Calu3 (cell line): ENCODE results near the gene VPS45. TPM values are rescaled to one million over a fixed set of nuclear protein-coding genes. Genes with fewer than 3 reads are reported as not detected.
A peak's percentile ranks its signal among the peaks of the same experiment; 100 is the strongest.

ENCODE experiments used
- BruUV-seq: library from RNA; stranded (reverse); fragments of 400-500 nt; replicated peaks from 2 replicates; lab custom pipeline; 2021; lab: Mats Ljungman, UMichigan
- CTCF ChIA-PET: fragments of 300-600 bp; sonication (Branson Sonifier 250); formaldehyde crosslinking; loops from one replicate; lab custom pipeline; 2022; ENCODE audit warnings: antibody characterized with exemption; lab: Charles Lee
- DNase-seq: peaks from one replicate; pipeline ENCODE4 v3.0.0; 2022
- H3K27ac Mint-ChIP-seq: one replicate; pipeline ENCODE4 v1.8.0; 2022; ENCODE audit warnings: mixed read lengths; ENCODE audit not compliant: unreplicated experiment
- H3K27me3 Mint-ChIP-seq: one replicate; pipeline ENCODE4 v1.8.0; 2022; ENCODE audit warnings: mixed read lengths; ENCODE audit not compliant: unreplicated experiment
- H3K36me3 Mint-ChIP-seq: one replicate; pipeline ENCODE4 v1.8.0; 2022; ENCODE audit warnings: mild to moderate bottlenecking, moderate library complexity, mixed read lengths; ENCODE audit not compliant: insufficient read depth, unreplicated experiment
- H3K4me1 Mint-ChIP-seq: one replicate; pipeline ENCODE4 v1.8.0; 2022; ENCODE audit warnings: mild to moderate bottlenecking, low read depth, mixed read lengths; ENCODE audit not compliant: unreplicated experiment
- H3K4me3 Mint-ChIP-seq: one replicate; pipeline ENCODE4 v1.8.0; 2022; ENCODE audit warnings: mild to moderate bottlenecking, low read depth, moderate library complexity, mixed read lengths; ENCODE audit not compliant: unreplicated experiment
- H3K9me3 Mint-ChIP-seq: one replicate; pipeline ENCODE4 v1.8.0; 2022; ENCODE audit warnings: low read depth, mixed read lengths; ENCODE audit not compliant: unreplicated experiment
- intact Hi-C: fragments of 100-400 bp; cut with micrococcal nuclease; formaldehyde crosslinking; loops from one replicate; pipeline ENCODE4 v1.10.0; 2022; ENCODE audit not compliant: unreplicated experiment
- total RNA-seq: library from RNA; stranded (reverse); gene quantifications from 2 replicates; pipeline ENCODE4 v1.2.3, GENCODE V29; 2022
- TF ChIP-seq, protein P1 (sequence below): fragments of 200-600 bp; IDR thresholded peaks from one replicate; pipeline ENCODE4 v1.8.0; 2022; ENCODE audit warnings: antibody characterized with exemption; ENCODE audit not compliant: unreplicated experiment

VPS45 gene
- total RNA-seq, 1 experiment from 2014 or later, result 37.9 TPM

DNA sequence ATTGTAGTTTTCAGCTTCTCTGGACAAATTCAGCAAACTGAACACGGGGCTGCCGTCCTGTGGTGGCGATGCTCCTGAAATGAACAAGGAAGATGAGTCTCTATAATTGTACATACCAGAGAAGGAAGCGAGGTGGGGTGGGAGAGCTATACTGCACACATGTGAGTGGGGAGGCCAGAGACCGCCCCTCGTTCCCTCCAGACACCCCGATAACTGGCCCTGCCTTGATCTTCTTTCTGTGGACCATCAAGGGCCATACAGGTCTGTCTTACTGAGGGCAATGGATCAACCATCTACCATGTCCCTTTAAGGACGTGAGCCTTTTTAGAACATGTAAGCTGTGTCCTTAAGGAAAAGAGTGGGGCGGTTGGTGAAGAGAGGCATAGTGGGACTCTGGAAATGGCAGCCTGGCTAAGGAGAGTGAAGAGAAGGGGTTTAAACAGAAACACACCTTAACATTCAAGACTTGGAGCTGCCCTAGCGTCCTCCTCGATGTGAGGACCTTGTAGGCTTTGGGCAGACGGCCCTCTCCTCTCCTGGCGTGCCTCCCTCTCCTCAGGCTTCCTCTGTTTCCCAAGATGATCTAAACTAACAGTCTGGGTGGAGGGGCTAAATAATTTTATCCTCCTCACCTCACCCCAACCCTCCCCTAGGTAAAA, 88.0 kb downstream of the VPS45 start:
- peaks cover 43% of the 10 kb centered on the region for H3K27me3 Mint-ChIP-seq
- intact Hi-C loops, result no loop called here
- no peak overlapping the region for H3K27ac Mint-ChIP-seq
- H3K36me3 Mint-ChIP-seq, result peaks cover 7% of the 10 kb centered on the region
- no TSS peak for BruUV-seq
- H3K4me1 Mint-ChIP-seq, result no peaks in the 10 kb centered on the region
- no peak overlapping the region for H3K4me3 Mint-ChIP-seq
- no peaks in the 10 kb centered on the region for H3K9me3 Mint-ChIP-seq
- CTCF ChIA-PET, result no interaction called here
- TF ChIP-seq, protein P1, sequence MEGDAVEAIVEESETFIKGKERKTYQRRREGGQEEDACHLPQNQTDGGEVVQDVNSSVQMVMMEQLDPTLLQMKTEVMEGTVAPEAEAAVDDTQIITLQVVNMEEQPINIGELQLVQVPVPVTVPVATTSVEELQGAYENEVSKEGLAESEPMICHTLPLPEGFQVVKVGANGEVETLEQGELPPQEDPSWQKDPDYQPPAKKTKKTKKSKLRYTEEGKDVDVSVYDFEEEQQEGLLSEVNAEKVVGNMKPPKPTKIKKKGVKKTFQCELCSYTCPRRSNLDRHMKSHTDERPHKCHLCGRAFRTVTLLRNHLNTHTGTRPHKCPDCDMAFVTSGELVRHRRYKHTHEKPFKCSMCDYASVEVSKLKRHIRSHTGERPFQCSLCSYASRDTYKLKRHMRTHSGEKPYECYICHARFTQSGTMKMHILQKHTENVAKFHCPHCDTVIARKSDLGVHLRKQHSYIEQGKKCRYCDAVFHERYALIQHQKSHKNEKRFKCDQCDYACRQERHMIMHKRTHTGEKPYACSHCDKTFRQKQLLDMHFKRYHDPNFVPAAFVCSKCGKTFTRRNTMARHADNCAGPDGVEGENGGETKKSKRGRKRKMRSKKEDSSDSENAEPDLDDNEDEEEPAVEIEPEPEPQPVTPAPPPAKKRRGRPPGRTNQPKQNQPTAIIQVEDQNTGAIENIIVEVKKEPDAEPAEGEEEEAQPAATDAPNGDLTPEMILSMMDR, result no peak
- DNase-seq, result no peak

- no peak overlapping the region for H3K27ac Mint-ChIP-seq
- DNase-seq, result no peak
- CTCF ChIA-PET, result no interaction called here
- H3K4me1 Mint-ChIP-seq, result no peaks in the 10 kb centered on the region
- no TSS peak for BruUV-seq
- intact Hi-C loops, result no loop called here
- peaks cover 42% of the 10 kb centered on the region for H3K27me3 Mint-ChIP-seq
- no peaks in the 10 kb centered on the region for H3K36me3 Mint-ChIP-seq
- no peak overlapping the region for H3K4me3 Mint-ChIP-seq
- TF ChIP-seq, protein P1, result no peak
- no peaks in the 10 kb centered on the region for H3K9me3 Mint-ChIP-seq
Measured at GRCh38 chr1:150156868-150157603, 89.5 kb downstream of the VPS45 start.

DNA sequence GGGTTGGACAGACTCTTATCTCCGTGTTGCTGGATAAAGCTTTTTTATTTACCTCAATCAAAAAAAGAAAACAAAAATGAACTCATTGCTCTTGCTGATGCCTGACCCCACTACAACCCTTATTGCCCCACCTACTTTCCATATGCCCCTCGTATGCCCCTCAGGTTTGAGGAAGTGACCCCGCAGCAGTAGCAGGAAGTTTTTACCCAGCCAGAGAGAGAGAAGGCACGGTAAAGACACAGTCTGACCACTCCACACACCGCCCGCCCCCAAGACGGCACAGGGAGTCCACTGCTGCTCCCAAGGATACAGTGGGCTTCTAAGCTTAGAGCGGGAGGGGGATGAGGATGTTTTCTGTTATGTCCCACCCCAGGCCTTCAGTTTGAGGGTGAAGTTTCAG, 92.0 kb downstream of the VPS45 start:
- H3K4me1 Mint-ChIP-seq, result peaks cover 8% of the 10 kb centered on the region
- intact Hi-C loops, result no loop called here
- no peak overlapping the region for H3K27ac Mint-ChIP-seq
- CTCF ChIA-PET, result interaction anchor here (0.6 kb wide), 1 partner anchor 20 kb away, joined by 3 read pairs; no protein-coding TSS in a partner anchor
- no peak overlapping the region for H3K4me3 Mint-ChIP-seq
- no TSS peak for BruUV-seq
- DNase-seq, result no peak
- no peaks in the 10 kb centered on the region for H3K9me3 Mint-ChIP-seq
- TF ChIP-seq, protein P1, result no peak
- H3K36me3 Mint-ChIP-seq, result no peaks in the 10 kb centered on the region
- peaks cover 41% of the 10 kb centered on the region for H3K27me3 Mint-ChIP-seq

DNA sequence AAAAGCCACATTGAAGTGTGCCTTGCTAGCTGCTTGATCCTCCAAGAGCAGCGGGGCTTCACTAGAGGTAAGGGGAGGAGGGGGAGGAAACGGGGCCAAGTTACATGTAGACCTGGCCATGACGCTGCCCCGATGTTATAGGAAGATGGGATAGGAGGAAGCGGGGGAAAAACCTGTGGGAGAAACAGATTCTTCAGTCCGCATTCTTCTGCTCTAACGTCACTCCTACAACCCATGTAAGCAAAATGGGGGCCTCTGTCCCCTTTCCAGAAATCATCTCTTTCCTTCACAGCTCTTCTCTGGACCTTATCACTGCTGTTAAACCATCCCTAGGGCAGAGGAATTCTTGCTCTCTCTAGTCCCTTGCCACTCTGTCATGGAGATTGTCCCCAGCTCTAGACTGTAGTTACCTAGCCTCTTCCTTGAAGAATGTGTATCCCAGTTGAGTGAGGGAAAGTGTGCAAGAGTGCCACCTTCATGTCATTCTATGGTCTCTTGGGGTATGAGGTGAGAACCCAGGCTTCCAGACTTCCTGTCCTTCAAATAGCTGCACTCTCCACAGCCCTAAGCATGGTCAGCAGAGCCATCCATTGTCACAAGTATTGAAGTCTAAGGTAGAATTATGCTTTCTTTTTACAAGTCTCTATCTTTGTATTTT, 93.5 kb downstream of the VPS45 start:
- Mint-ChIP-seq H3K4me1 (peaks cover 8% of the 10 kb centered on the region), H3K4me3 (no peak overlapping the region), H3K27me3 (peaks cover 26% of the 10 kb centered on the region), H3K36me3 (no peaks in the 10 kb centered on the region), H3K27ac (peak overlapping the region; percentile 13), H3K9me3 (no peaks in the 10 kb centered on the region)
- intact Hi-C loops, result no loop called here
- CTCF ChIA-PET, result interaction anchor here (1.7 to 2.7 kb wide), 3 partner anchors 11 to 88 kb away, joined by 4 to 11 read pairs (median 6); partner anchors contain the start of gene PLEKHO1
- no peak for DNase-seq
- BruUV-seq, result no TSS peak
- TF ChIP-seq, protein P1, result no peak
